H9 (cell line): ENCODE results near the gene GVQW3. TPM values are rescaled to one million over a fixed set of nuclear protein-coding genes. Genes with fewer than 3 reads are reported as not detected.

Experiments
- DNase-seq: peaks from one replicate; pipeline ENCODE4 v3.0.0-alpha.2; 2017
- H2AFZ ChIP-seq: one replicate; pipeline ENCODE4 v1.6.1; 2013; ENCODE audit warnings: mild to moderate bottlenecking, low read length, control low read depth, moderate library complexity
- H2AK5ac ChIP-seq: 2 replicates; pipeline ENCODE4 v1.6.1; 2013; ENCODE audit warnings: low read length, control low read depth, mixed read lengths; ENCODE audit not compliant: insufficient read length
- H2BK120ac ChIP-seq: one replicate; pipeline ENCODE4 v1.6.1; 2013; ENCODE audit warnings: low read depth, mild to moderate bottlenecking, low read length, control low read depth, inconsistent platforms; ENCODE audit not compliant: poor library complexity, severe bottlenecking
- H2BK12ac ChIP-seq: 2 replicates; pipeline ENCODE4 v1.6.1; 2013; ENCODE audit warnings: low read length, control low read depth, mixed read lengths, low read depth; ENCODE audit not compliant: insufficient read length
- H2BK15ac ChIP-seq: 2 replicates; pipeline ENCODE4 v1.6.1; 2013; ENCODE audit warnings: low read depth, low read length, control low read depth
- H2BK20ac ChIP-seq: one replicate; pipeline ENCODE4 v1.6.1; 2013; ENCODE audit warnings: low read depth, mild to moderate bottlenecking, low read length, control low read depth, inconsistent platforms; ENCODE audit not compliant: poor library complexity, severe bottlenecking
- H2BK5ac ChIP-seq: 2 replicates; pipeline ENCODE4 v1.6.1; 2013; ENCODE audit warnings: low read length, control low read depth, mixed read lengths; ENCODE audit not compliant: insufficient read length
- H3K14ac ChIP-seq: 2 replicates; pipeline ENCODE4 v1.6.1; 2013; ENCODE audit warnings: low read length, control low read depth; ENCODE audit not compliant: insufficient read depth
- H3K18ac ChIP-seq: 2 replicates; pipeline ENCODE4 v1.6.1; 2013; ENCODE audit warnings: low read depth, mild to moderate bottlenecking, mixed read lengths, low read length, control low read depth; ENCODE audit not compliant: insufficient read length
- H3K23ac ChIP-seq: 2 replicates; pipeline ENCODE4 v1.6.1; 2013; ENCODE audit warnings: low read length, control low read depth, mixed read lengths, low read depth; ENCODE audit not compliant: insufficient read length
- H3K23me2 ChIP-seq: 2 replicates; pipeline ENCODE4 v1.6.1; 2013; ENCODE audit warnings: low read depth, mild to moderate bottlenecking, mixed read lengths, low read length, control low read depth; ENCODE audit not compliant: insufficient read length, poor library complexity, severe bottlenecking
- H3K27ac ChIP-seq: 2 replicates; pipeline ENCODE4 v1.5.1; 2013; ENCODE audit warnings: low read length, control low read depth, mixed read lengths, low read depth; ENCODE audit not compliant: insufficient read length
- H3K27me3 ChIP-seq: 2 replicates; pipeline ENCODE4 v1.6.1; 2013; ENCODE audit warnings: low read length, control low read depth, inconsistent platforms; ENCODE audit not compliant: insufficient read depth
- H3K4ac ChIP-seq: 2 replicates; pipeline ENCODE4 v1.6.1; 2013; ENCODE audit warnings: low read depth, mild to moderate bottlenecking, control low read depth, inconsistent platforms, low read length, moderate library complexity
- H3K4me1 ChIP-seq: 2 replicates; pipeline ENCODE4 v1.6.1; 2013; ENCODE audit warnings: low read length, control low read depth, inconsistent platforms; ENCODE audit not compliant: insufficient read depth
- H3K4me2 ChIP-seq: 2 replicates; pipeline ENCODE4 v1.6.1; 2013; ENCODE audit warnings: low read length, control low read depth, mixed read lengths; ENCODE audit not compliant: insufficient read length, insufficient read depth
- H3K56ac ChIP-seq: 2 replicates; pipeline ENCODE4 v1.6.1; 2013; ENCODE audit warnings: low read depth, mild to moderate bottlenecking, mixed read lengths, low read length, control low read depth; ENCODE audit not compliant: insufficient read length
- H3K79me1 ChIP-seq: 2 replicates; pipeline ENCODE4 v1.6.1; 2013; ENCODE audit warnings: low read depth, mild to moderate bottlenecking, moderate library complexity, low read length, control low read depth, inconsistent platforms; ENCODE audit not compliant: insufficient read depth, poor library complexity, severe bottlenecking
- H3K79me2 ChIP-seq: 2 replicates; pipeline ENCODE4 v1.6.1; 2013; ENCODE audit warnings: low read length, control low read depth, inconsistent platforms; ENCODE audit not compliant: insufficient read depth
- H3K9ac ChIP-seq: 2 replicates; pipeline ENCODE4 v1.6.1; 2013; ENCODE audit warnings: low read length, control low read depth, mixed read lengths; ENCODE audit not compliant: insufficient read length; ENCODE audit errors: extremely low read depth
- H3K9me3 ChIP-seq: one replicate; pipeline ENCODE4 v1.6.1; 2013; ENCODE audit warnings: low read depth, low read length, inconsistent platforms; ENCODE audit not compliant: control insufficient read depth
- H3T11ph ChIP-seq: one replicate; pipeline ENCODE4 v1.6.1; 2013; ENCODE audit warnings: mild to moderate bottlenecking, low read length, control low read depth, inconsistent platforms
- H4K20me1 ChIP-seq: one replicate; pipeline ENCODE4 v1.6.1; 2013; ENCODE audit not compliant: control insufficient read depth, insufficient read length, insufficient read depth
- H4K5ac ChIP-seq: 2 replicates; pipeline ENCODE4 v1.6.1; 2013; ENCODE audit warnings: low read depth, mild to moderate bottlenecking, mixed read lengths, low read length, control low read depth; ENCODE audit not compliant: insufficient read length
- H4K8ac ChIP-seq: replicated peaks from 2 replicates; pipeline ENCODE4 v1.6.1; 2013; ENCODE audit warnings: low read length, control low read depth, mixed read lengths, low read depth; ENCODE audit not compliant: insufficient read length
- H4K91ac ChIP-seq: 2 replicates; pipeline ENCODE4 v1.6.1; 2013; ENCODE audit warnings: low read depth, mild to moderate bottlenecking, moderate library complexity, mixed read lengths, low read length, control low read depth; ENCODE audit not compliant: insufficient read length
- H3K27ac Mint-ChIP-seq, 3 experiments: 2 replicates in 2 of 3; 3 replicates in 1 of 3; pipeline ENCODE4 v1.8.0; 2020 to 2021; ENCODE audit warnings: mixed read lengths in 3 of 3, mild to moderate bottlenecking in 1 of 3, moderate library complexity in 1 of 3
- H3K27me3 Mint-ChIP-seq: 2 replicates; pipeline ENCODE4 v1.8.0; 2021; ENCODE audit warnings: low read depth, mild to moderate bottlenecking, moderate library complexity, mixed read lengths
- H3K36me3 Mint-ChIP-seq, 3 experiments: 2 replicates in 2 of 3; 3 replicates in 1 of 3; pipeline ENCODE4 v1.8.0; 2020 to 2021; ENCODE audit warnings: low read depth in 3 of 3, mixed read lengths in 3 of 3; ENCODE audit not compliant: insufficient read depth in 1 of 3
- H3K4me1 Mint-ChIP-seq, 2 experiments: 2 replicates each; pipeline ENCODE4 v1.8.0; 2020; ENCODE audit warnings: mixed read lengths in 2 of 2
- H3K4me3 Mint-ChIP-seq, 2 experiments: 2 replicates in 1 of 2; 3 replicates in 1 of 2; pipeline ENCODE4 v1.8.0; 2020 to 2021; ENCODE audit warnings: mild to moderate bottlenecking in 2 of 2, mixed read lengths in 2 of 2, moderate library complexity in 1 of 2
- H3K9me3 Mint-ChIP-seq, 2 experiments: 2 replicates in 1 of 2; 3 replicates in 1 of 2; pipeline ENCODE4 v1.8.0; 2020; ENCODE audit warnings: mild to moderate bottlenecking in 2 of 2, mixed read lengths in 2 of 2, moderate library complexity in 1 of 2
- CTCF ChIP-seq: fragments of 200-600 bp; sonication (generic); conservative IDR thresholded peaks from 3 replicates; pipeline ENCODE4 v1.8.0; 2021; ENCODE audit warnings: antibody characterized with exemption, mild to moderate bottlenecking
- WGBS: extraction: QIAGEN DNeasy Blood & Tissue Kit; methylation state at CpG from one replicate; pipeline ENCODE4 v1.1.7; 2013; ENCODE audit warnings: missing lambda C conversion rate, low lambda C conversion rate, mixed read lengths; ENCODE audit not compliant: insufficient read length; ENCODE audit errors: extremely low coverage; 5-methylcytosine and 5-hydroxymethylcytosine counted together
- total RNA-seq: library from RNA; stranded (reverse); gene quantifications from 2 replicates; pipeline ENCODE4 v1.2.1, GENCODE V29; 2021

Gene GVQW3
- total RNA-seq, 1 experiment from 2014 or later: 4.5 TPM

DNA sequence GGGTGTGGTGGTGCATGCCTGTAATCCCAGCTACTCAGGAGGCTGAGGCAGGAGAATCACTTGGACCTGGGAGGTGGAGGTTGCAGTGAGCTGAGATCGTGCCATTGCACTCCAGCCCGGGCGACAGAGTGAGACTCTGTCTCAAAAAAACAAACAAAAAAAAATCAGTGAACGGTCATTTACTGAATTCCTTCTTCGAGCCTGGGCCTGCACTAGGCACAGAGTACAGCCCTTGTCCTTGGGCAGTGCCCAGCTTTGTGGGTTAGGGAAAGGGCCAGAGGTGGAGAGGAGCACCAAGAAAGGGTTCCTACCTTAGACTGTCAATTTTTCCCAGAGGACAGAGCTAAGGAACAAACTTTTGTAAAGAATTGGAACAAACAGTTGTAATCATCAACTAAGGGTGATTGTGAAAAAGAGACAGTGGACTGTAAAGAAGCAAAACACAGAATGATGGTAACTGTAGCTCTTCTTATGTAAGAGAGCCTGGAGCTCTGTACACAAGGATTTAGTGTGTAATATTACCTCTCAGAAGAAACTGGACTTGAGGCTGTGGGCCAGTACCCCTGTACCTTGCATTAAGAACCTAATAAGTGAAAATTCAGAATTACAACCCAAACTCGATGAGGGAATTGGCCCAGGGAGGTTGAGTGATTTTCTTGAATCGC is 10.8 kb downstream of the GVQW3 start:
- DNase-seq: no peak
- H3K23me2 ChIP-seq: no peaks in the 10 kb centered on the region
- H3K4me1 Mint-ChIP-seq: no peaks in the 10 kb centered on the region
- H3K27me3 ChIP-seq: no peaks in the 10 kb centered on the region
- H3K23ac ChIP-seq: no peak overlapping the region
- H3K4me3 Mint-ChIP-seq: no peak overlapping the region
- no peak overlapping the region for H3K9ac ChIP-seq
- no peak overlapping the region for H4K5ac ChIP-seq
- H3K27ac ChIP-seq: no peak overlapping the region
- no peak overlapping the region for H2AFZ ChIP-seq
- no peaks in the 10 kb centered on the region for H3K9me3 Mint-ChIP-seq
- H3K4me1 ChIP-seq: no peaks in the 10 kb centered on the region
- H2BK12ac ChIP-seq: no peak overlapping the region
- H2AK5ac ChIP-seq: no peak overlapping the region
- H3K79me1 ChIP-seq: no peaks in the 10 kb centered on the region
- H3K18ac ChIP-seq: no peak overlapping the region
- H4K91ac ChIP-seq: no peak overlapping the region
- H3K27ac Mint-ChIP-seq: peak overlapping the region in 1 of 3 experiments; percentile 55; a peak in 1 of 7 replicates
- no peaks in the 10 kb centered on the region for H3K9me3 ChIP-seq
- no peak overlapping the region for H2BK20ac ChIP-seq
- H3K4ac ChIP-seq: no peak overlapping the region
- H4K8ac ChIP-seq: no peak overlapping the region
- no peak overlapping the region for H2BK15ac ChIP-seq
- H3K14ac ChIP-seq: no peak overlapping the region
- H3K4me2 ChIP-seq: no peak overlapping the region
- H4K20me1 ChIP-seq: no peaks in the 10 kb centered on the region
- no peaks in the 10 kb centered on the region for H3K79me2 ChIP-seq
- no CpG with 5 or more reads among the region's 7 CpGs for WGBS
- H3T11ph ChIP-seq: no peak overlapping the region
- no peaks in the 10 kb centered on the region for H3K27me3 Mint-ChIP-seq
- no peak overlapping the region for H3K56ac ChIP-seq
- H3K36me3 Mint-ChIP-seq: no peaks in the 10 kb centered on the region
- H2BK5ac ChIP-seq: no peak overlapping the region
- H2BK120ac ChIP-seq: no peak overlapping the region
- no peak for TF ChIP-seq CTCF
